Amygdala (tissue), 56 donors: Measurements from ENCODE around the gene SLC27A4.

Source experiments
- DNase-seq, 56 donors: peaks; one replicate each; lab custom pipeline; 2025; lab: John Stamatoyannopoulos, UW

SLC27A4 gene

DNA sequence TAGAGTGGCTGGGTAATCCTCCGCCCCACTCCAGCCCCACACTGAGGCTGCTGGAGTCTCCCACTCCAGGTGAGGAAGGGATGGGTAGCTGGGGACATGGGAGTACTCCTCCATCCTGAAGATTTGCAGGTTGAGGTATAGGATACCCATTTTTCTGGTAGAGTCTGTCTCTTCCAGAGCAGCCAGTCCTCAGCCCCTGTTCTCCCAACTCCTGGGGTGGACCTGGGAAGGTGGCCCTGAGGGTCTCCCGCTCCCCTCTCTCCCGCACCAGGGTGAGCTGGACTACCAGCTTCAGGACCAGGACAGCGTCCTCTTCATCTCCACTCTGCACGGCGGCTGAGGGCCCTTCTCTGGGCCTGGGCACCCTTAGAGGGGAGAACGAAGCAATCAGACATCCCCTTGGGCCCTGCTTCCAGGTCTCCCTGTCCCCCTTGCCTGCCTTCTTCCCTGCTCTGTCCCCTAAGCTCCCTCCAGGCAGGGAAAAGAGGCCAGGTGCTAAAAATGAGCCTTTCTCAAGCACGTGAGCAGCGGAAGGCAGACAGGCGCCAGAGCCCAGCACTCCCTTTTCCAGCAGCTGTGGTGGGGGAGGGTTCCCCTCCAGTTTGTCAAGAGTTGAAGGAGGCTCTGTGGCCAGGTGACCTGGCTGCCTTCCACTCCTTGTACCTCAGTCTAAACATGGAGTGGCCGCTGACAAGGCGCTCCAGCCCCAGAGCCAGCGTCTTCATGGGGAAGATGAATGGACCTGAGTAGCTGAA lies 49.2 kb downstream of the SLC27A4 start:
- DNase-seq, result peak in 13 of 56 donors; percentile 22 to 57 (median 34)

- DNase-seq, result peak in 5 of 56 donors; percentile 34 to 69 (median 66)
Measured at GRCh38 chr9:128390150-128390812, 50.0 kb downstream of the SLC27A4 start.

DNA sequence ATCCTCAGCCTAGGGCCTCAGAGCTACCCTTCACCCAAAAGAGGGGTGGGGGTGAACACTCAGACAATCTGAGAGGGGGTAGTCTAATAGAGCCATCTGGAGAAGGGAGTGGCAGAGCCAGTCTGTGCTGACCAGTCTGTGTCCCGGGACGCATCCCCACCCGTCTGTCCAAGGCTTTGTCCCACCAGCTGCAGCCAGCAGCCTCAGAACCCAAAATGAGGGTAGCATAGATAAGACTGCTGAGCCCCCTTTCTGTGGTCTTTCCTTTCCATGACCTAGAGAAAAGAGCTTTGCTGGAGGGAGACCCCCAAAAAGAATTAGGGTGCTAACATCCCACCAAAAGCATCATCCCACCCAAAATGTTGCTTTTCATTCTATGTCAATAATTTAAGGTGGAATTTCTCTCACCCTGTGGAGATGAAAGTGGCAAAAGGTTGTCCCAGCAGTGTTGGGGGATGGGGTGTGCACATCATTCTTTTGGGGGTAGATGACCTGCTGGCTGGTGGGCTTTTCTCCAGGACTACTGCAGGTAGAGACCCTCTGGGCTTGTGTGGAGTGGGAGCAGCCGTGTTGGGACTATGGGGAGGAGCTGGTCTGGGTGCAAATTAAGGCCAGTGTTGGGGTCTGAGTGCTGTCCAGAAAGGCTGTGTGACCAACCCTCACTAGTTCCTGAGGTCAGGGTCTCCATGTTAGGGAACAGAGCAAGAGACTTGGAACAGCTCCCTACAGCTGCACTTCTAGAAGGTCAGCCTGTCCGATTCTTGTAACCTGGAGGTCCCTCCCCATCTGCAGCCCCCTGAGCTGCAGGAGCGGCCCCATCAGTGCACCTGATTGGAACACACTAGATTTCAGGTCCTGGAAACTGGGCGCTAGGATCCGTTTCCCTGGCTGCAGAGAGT lies 50.7 kb downstream of the SLC27A4 start:
- DNase-seq, result peak in 33 of 56 donors; percentile 26 to 76 (median 54)

- peak in 1 of 56 donors; percentile 46 for DNase-seq
Measured at GRCh38 chr9:128391956-128392301, 51.6 kb downstream of the SLC27A4 start.

DNA sequence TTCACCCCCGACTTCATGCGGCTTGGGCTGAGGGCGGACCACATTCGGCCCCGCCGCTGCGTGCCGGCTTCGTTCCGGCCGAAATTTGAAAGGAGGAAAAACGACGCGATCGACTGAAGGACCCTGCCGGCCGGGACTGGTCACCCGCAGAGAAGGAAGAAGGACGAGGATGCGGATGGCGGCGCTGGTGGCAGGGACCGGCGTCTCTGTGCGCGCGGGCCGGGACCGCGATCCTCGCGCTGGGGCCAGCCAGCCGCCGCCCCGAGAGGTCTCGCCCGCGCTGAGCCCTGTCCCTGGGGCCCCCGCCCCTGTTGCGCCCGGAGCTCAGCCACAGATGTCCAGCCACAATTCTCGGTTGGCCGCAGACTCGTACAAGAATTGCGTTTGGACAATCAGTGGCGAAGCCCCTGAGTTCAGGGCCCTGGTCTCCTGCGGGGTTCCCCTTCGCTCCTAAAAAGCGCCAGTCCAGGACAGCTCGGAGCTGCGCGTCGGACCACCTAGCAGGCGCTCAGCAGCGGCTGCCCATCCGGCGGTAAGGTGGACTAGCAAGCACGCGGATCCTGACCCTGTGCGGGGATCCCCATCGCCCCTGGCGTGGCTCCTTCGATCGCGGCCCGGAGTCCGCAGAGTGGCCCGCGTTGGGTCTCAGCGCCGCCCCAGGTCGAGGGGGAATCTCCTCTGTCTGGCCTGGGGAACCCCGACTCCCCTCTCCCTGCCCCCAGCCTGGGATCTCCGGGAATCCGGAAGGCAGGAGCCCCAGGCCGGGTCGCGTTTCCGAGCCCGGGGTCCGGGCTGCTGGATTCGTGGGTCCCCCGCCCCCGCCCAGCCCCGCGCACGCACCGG lies 52.2 kb downstream of the SLC27A4 start:
- peak in 1 of 56 donors; percentile 61 for DNase-seq

DNA sequence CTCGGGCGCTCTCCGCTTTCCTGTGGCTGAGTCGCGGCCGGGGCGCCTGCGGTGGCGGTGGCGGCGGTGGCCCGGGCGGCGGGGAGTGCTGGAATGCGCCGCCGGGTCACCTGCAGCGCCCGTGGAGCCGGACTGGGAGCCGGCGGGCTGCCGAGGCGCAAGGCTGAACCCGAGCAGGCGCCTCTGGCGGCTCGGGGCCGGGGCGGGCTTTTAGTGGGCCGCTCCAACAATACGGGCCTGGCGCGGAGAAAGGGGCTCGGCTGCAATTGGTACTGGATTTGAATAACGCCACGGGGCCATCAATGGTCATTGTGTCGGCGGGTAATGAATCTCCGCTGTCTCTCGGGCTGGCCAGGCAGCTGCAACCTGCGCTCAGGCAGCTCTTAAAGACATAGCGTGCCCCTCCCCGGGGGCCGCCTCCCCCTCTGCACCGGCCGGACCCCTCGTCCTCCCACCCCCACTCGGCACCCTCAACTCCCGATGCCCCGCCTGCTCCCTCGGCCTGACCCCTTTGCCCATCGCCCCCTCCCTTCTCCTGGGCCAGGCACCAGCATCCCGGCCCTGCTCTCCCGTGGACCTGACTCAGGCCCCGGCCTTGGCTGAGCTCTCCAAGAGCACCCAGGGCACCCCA lies 52.9 kb downstream of the SLC27A4 start:
- DNase-seq, result peak in 54 of 56 donors; percentile 37 to 96 (median 80)

- DNase-seq, result peak in 16 of 56 donors; percentile 42 to 77 (median 62)
Measured at GRCh38 chr9:128393970-128394369, 53.6 kb downstream of the SLC27A4 start.

DNA sequence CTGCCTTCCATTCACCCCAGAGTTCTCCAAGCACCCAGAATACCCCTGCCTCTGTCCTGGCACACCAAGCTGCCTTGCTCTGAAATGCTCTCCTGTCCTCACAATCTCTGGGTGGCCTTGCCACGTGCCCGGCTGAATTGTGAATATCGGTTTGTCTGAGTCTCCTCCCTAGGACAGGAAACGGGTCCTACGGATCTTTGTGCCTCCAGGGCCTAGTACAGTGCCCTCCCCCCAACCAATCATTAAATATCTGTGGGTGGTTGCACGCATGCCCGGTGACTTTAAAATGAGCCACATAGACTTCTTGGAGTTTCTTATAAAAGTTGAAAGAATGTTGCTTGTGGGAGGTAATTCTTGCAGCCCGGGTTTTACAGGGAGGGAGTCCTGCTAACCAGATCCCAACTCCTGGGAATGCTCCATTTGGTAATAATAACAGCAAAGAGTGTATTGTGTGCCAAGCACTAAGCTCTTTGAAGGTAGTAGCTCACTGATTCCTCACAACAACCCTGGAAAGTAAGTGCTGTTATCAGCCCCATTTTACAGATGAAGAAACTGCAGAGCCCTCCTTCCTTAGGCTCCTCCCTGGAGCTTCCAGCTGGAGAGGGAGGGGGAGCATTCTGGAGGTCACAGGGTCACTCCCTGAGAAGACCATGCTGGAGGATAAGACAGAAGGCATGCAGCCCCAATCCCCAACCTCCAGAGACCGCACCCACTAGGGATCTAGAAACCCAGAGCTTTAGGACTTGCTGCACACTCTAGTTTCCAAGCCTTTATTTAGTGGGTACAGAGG lies 54.2 kb downstream of the SLC27A4 start:
- DNase-seq, result peak in 28 of 56 donors; percentile 27 to 80 (median 52)

GRCh38 chr9:128396970-128397613 lies 56.8 kb downstream of the SLC27A4 start:
- peak in 1 of 56 donors; percentile 17 for DNase-seq

- DNase-seq, result no peak
Measured at GRCh38 chr9:128397831-128398230, 57.5 kb downstream of the SLC27A4 start.

DNA sequence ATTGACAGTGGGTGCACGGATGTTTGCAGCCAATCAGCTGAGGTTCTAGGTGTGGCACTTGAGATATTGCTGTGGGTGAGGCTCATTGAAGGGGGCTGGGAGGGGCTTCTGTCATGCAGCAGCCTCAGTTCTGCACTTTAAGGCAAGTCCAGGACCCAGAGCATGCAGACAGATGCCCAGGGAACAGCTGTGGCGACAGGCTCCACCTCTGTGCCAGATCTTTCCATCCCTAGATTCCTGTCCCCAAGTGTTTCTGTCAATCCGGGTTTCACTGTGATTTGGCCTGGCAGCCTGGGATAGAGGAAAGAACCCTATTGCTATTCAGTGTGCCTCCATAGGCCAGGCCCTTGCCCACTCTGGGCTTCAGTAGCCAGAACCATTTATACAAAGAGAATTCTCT lies 59.5 kb downstream of the SLC27A4 start:
- no peak for DNase-seq

- DNase-seq, result no peak
Measured at GRCh38 chr9:128404560-128404959, 64.2 kb downstream of the SLC27A4 start.

DNA sequence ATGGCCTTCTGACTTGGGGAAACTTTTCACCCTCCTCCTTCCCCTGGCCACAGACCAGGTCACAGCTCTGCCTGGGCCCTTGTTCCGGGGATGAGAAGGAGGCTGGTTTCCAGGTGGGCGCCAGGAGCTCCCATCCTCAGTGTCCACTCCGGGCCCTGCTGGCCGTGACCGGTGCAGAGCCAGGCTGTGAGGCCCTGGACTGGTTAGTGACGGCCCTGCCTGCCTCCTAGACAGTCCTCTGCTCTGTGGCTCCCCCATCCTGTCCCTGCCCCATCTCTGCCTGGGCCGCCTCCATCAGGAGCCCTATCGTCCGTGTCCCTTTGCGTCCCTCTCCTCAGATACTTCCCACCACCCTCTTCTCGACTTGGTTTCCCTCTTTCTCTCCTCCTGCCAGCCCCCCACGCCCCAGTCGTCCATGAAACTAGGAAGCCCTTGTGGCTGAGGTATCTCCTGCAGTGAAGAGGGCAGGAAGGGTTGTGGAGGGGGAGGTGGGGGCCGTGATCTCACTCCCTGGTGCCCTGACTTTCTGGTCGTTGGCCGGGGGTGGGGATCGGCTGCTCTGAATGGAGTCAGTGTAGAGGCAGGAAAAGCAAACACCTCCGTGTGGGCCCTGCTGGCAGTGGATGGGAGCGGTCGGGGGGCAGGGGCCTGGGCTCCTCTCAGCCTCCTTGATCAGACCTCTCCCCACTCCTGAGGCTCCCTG lies 64.9 kb downstream of the SLC27A4 start:
- peak in 14 of 56 donors; percentile 33 to 71 (median 56) for DNase-seq

- no peak for DNase-seq
Measured at GRCh38 chr9:128405780-128406171, 65.4 kb downstream of the SLC27A4 start.

DNA sequence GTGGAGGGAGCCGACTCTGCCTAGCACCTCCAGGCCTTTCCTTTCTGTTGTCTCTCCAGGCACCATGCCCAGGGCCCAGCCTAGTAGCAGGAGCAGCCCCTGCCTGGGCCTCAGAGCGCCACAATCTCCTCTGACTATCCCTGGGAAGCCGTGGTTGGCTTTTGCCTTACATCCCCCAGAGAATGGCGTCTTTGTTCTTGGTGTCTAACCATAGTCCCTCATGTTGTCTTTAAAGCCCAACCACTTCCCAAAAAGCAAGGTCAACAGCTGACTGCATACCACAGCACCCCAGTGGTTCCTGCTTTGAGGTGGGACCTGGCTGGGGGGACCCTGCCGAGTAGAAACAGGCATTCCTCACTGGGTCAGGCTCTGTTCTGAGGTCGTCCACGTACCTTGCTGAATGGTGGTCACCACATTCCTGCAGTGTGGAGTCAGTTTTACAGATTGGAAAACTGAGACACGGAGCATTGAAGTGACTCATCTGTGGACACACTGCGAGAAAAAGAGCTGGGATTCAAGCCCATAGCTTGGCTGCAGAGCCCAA lies 66.6 kb downstream of the SLC27A4 start:
- peak in 2 of 56 donors; percentile 25 for DNase-seq

DNA sequence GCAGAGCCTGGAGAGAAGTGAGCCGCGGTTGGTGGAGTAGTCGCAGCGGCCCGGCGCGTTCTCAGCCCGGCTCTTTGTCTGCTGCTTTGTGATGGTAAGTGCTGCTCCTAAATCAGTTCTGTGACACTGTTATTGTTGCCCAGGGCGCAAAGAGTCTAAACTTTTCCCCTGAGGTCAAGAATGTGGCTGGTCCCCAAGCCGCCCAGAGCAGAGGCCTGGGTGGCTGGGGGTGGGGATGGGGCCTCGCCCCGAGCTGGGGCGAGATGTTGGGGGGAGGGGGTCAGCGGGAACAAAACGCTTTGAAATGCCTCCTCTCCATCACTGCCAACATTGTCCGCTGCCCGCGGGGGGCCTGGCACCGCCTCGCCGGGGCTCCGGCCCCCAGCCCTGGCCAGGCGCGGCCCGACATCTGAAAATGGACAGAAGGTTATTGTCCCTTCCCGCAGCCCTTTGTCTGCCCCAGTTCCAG lies 68.7 kb downstream of the SLC27A4 start:
- DNase-seq, result peak in 53 of 56 donors; percentile 34 to 93 (median 78)

DNA sequence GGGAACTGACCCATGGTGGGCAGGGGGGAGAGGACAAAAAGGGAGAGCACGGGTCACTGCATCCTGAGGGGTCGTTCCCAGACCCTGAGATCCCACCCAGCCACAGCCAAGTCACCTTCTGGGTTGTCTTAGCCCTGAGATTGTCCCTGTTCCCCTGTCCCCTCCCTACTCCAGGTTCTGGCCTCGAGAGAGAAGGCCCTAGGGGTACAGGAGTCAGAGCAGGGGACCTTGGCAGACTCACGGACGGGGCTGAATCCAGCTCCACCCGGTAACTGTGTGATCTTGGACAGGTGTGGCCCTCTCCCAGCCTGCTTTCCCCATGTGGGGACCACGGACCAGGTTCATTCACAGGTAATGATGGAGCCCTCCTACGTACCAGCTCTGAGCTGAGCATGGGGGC lies 69.1 kb downstream of the SLC27A4 start:
- DNase-seq, result no peak
